ENCODE measurements around the gene CCR8. TPM values are rescaled to one million over a fixed set of nuclear protein-coding genes. Genes with fewer than 3 reads are reported as not detected.
"Not testable (repeated sequence)": the region's sequence is repeated elsewhere in the genome, so short reads cannot be mapped to it uniquely, and the experiment has no call there.

Gene CCR8
- total RNA-seq, 6 donors from 2014 or later: not detected

DNA sequence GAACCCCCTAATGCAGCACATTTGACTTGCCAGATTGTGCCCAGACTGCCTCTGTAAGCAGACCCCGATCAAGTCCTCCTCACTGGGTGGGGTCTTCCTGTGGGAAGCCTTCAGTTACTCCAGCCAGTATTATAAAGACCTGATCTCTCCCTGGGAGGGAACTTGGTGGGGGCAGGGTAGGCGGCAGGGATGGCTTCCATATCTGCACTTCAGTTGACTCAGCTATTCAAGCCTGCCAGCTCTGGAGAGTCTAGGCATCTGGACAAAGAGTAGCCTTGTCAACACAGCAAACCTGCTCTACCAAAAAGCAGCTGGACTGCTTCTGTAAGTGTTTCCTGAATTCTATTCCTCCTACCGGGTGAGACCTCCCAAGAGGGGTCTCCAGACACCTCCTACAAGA, 32.7 kb downstream of the CCR8 start:
- WGBS, 2 donors: 21 to 25% methylated on average over 2 to 3 of the region's 3 CpGs
- Histone ChIP-seq H3K4me3 (no peak overlapping the region), H3K36me3 (no peaks in the 10 kb centered on the region), H3K27me3 (no peaks in the 10 kb centered on the region), H3K27ac (peak overlapping the region in 3 of 4 donors; percentile 35 to 68 (median 53)), H3K9me3 (no peaks in the 10 kb centered on the region), H3K4me1 (peaks cover 0 to 15% (median 2%) of the 10 kb centered on the region in 4 donors)
- peak; percentile 23 to 85 for ATAC-seq (ENCODE audit: low FRiP score in 2 of 2)
- DNase-seq: peak in 1 of 2 donors; percentile 62
- TF ChIP-seq POLR2A (IDR thresholded peaks at IDR 0.05): no peak
- no peak for TF ChIP-seq POLR2AphosphoS5 (IDR thresholded peaks at IDR 0.05)
- no peak for TF ChIP-seq EP300 (IDR thresholded peaks at IDR 0.05)
- TF ChIP-seq, protein P1, sequence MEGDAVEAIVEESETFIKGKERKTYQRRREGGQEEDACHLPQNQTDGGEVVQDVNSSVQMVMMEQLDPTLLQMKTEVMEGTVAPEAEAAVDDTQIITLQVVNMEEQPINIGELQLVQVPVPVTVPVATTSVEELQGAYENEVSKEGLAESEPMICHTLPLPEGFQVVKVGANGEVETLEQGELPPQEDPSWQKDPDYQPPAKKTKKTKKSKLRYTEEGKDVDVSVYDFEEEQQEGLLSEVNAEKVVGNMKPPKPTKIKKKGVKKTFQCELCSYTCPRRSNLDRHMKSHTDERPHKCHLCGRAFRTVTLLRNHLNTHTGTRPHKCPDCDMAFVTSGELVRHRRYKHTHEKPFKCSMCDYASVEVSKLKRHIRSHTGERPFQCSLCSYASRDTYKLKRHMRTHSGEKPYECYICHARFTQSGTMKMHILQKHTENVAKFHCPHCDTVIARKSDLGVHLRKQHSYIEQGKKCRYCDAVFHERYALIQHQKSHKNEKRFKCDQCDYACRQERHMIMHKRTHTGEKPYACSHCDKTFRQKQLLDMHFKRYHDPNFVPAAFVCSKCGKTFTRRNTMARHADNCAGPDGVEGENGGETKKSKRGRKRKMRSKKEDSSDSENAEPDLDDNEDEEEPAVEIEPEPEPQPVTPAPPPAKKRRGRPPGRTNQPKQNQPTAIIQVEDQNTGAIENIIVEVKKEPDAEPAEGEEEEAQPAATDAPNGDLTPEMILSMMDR (IDR thresholded peaks at IDR 0.05): no peak

DNA sequence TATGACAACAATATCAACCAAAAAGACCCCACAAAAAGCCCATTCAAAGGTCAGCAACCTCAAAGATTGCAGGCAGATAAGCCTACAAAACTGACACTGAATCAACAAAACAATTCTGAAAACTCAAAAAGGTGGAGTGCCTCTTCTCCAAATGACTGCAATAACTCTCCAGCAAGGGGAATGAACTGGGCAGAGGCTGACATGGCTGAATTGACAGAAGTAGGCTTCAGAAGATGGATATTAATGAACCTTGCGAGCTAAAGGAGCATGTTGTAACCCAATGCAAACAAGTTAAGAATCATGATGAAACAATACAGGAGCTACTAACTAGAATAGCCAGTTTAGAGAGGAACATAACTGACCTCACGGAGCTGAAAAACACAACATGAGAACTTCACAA, 33.3 kb downstream of the CCR8 start:
- H3K27me3 ChIP-seq: no peaks in the 10 kb centered on the region
- H3K27ac ChIP-seq: peak overlapping the region in 3 of 4 donors; percentile 35 to 68 (median 53)
- peak in 1 of 4 donors; percentile 44 for TF ChIP-seq EP300 (IDR thresholded peaks at IDR 0.05)
- TF ChIP-seq, protein P1 (IDR thresholded peaks at IDR 0.05): no peak
- H3K4me3 ChIP-seq: no peak overlapping the region
- H3K36me3 ChIP-seq: no peaks in the 10 kb centered on the region
- peaks cover 0 to 15% (median 2%) of the 10 kb centered on the region in 4 donors for H3K4me1 ChIP-seq
- ATAC-seq (ENCODE audit: low FRiP score in 2 of 2): peak in 1 of 2 donors; percentile 76
- 63 to 66% methylated on average over 2 of the region's 2 CpGs for WGBS, 2 donors
- peak in 1 of 2 donors; percentile 44 for DNase-seq
- no peaks in the 10 kb centered on the region for H3K9me3 ChIP-seq

DNA sequence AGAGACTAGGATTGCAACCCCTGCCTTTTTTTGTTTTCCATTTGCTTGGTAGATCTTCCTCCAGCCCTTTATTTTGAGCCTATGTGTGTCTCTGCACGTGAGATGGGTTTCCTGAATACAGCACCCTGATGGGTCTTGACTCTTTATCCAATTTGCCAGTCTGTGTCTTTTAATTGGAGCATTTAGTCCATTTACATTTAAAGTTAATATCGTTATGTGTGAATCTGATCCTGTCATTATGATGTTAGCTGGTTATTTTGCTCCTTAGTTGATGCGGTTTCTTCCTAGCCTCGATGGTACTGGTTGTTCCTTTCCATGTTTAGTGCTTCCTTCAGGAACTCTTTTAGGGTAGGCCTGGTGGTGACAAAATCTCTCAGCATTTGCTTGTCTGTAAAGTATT, 40.9 kb downstream of the CCR8 start:
- not testable (repeated sequence) for H3K4me1 ChIP-seq; H3K36me3 ChIP-seq; H3K4me3 ChIP-seq; H3K9me3 ChIP-seq; DNase-seq; H3K27ac ChIP-seq; ATAC-seq (ENCODE audit: low FRiP score in 2 of 2); H3K27me3 ChIP-seq
- 87 to 93% methylated on average over 4 of the region's 4 CpGs for WGBS, 2 donors

DNA sequence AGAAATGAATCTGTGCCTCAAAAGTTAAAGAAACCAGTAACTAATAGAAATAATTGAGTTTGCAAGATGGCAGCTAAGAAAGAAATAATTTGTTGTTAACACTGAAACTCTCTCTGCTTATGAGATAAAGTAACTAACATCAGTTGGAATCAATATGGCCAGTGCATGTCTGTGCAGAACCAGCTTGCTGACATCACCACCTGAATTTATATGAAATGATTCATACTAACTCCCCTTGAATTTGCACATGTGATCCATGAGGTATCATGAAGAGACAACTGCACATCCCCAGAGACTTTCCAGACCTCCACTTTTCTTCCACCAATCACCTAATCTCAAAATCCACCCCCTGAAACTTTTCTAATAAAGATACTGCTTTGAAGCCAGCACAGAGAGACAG, 43.3 kb downstream of the CCR8 start:
- H3K4me3 ChIP-seq: no peak overlapping the region
- no peaks in the 10 kb centered on the region for H3K36me3 ChIP-seq
- no peaks in the 10 kb centered on the region for H3K9me3 ChIP-seq
- TF ChIP-seq POLR2A (IDR thresholded peaks at IDR 0.05) (no peak), POLR2AphosphoS5 (IDR thresholded peaks at IDR 0.05) (no peak), EP300 (IDR thresholded peaks at IDR 0.05) (no peak)
- TF ChIP-seq, protein P1 (IDR thresholded peaks at IDR 0.05): no peak
- H3K27ac ChIP-seq: no peak overlapping the region
- H3K4me1 ChIP-seq: no peaks in the 10 kb centered on the region
- no peak for ATAC-seq (ENCODE audit: low FRiP score in 2 of 2)
- DNase-seq: no peak
- H3K27me3 ChIP-seq: no peaks in the 10 kb centered on the region

DNA sequence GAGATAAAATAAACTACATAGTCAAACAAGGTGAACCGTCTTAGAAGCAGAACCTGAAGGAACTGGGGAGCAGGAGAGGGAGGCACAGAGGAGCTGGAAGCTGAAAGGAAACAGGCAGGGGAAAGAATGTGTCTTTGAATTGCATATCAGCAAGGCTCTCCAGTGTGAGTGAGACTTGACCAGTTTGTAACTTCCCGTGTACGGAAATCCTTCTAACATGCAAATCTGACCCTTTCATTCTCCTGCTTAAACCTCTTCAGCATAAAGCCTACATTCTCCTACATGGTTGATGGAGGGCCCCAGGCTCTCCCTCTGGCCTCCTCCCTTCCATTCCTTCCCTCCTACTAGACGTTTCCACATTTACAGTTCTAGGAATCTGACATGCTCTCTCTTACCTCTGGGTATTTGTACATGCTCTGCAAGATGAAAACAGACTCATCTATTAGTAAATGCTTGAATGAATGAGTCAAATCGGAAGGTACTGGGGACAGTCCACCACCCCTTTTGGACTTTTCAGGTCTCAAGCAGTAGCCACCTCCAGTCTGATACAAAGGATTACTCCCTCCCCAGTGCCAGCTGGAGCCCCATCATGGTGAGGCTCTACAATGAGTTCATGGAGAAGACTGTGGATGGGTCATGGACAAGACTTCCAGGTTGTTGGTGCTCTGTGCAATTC, 47.6 kb downstream of the CCR8 start:
- DNase-seq: no peak
- H3K36me3 ChIP-seq: no peaks in the 10 kb centered on the region
- no peak for ATAC-seq (ENCODE audit: low FRiP score in 2 of 2)
- H3K4me1 ChIP-seq: no peaks in the 10 kb centered on the region
- TF ChIP-seq POLR2A (IDR thresholded peaks at IDR 0.05) (no peak), POLR2AphosphoS5 (IDR thresholded peaks at IDR 0.05) (no peak), EP300 (IDR thresholded peaks at IDR 0.05) (no peak)
- TF ChIP-seq, protein P1 (IDR thresholded peaks at IDR 0.05): no peak
- H3K9me3 ChIP-seq: no peaks in the 10 kb centered on the region
- WGBS, 2 donors: 40 to 41% methylated on average over 5 of the region's 5 CpGs
- H3K27ac ChIP-seq: no peak overlapping the region
- no peaks in the 10 kb centered on the region for H3K27me3 ChIP-seq
- H3K4me3 ChIP-seq: no peak overlapping the region
